PC-3 (cell line): ENCODE results near the gene SLC16A12.

Experiments
- EZH2 ChIP-seq: fragments of 300-600 bp; sonication (generic); IDR thresholded peaks from one replicate; pipeline ENCODE4 v1.6.1; 2017; ENCODE audit warnings: antibody characterized with exemption, mild to moderate bottlenecking, low read length; ENCODE audit not compliant: unreplicated experiment
- EZH2phosphoT487 ChIP-seq: fragments of 300-600 bp; sonication (generic); IDR thresholded peaks from 2 replicates; pipeline ENCODE4 v1.6.1; 2018; ENCODE audit warnings: mild to moderate bottlenecking, antibody characterized with exemption, low read length, borderline replicate concordance
- TF ChIP-seq, protein P1 (sequence below): fragments of 300-600 bp; sonication (generic); conservative IDR thresholded peaks from 2 replicates; pipeline ENCODE4 v1.5.1; 2017; ENCODE audit warnings: antibody characterized with exemption, low read depth, mild to moderate bottlenecking, low read length

- TF ChIP-seq EZH2: no peak
- TF ChIP-seq, protein P1, sequence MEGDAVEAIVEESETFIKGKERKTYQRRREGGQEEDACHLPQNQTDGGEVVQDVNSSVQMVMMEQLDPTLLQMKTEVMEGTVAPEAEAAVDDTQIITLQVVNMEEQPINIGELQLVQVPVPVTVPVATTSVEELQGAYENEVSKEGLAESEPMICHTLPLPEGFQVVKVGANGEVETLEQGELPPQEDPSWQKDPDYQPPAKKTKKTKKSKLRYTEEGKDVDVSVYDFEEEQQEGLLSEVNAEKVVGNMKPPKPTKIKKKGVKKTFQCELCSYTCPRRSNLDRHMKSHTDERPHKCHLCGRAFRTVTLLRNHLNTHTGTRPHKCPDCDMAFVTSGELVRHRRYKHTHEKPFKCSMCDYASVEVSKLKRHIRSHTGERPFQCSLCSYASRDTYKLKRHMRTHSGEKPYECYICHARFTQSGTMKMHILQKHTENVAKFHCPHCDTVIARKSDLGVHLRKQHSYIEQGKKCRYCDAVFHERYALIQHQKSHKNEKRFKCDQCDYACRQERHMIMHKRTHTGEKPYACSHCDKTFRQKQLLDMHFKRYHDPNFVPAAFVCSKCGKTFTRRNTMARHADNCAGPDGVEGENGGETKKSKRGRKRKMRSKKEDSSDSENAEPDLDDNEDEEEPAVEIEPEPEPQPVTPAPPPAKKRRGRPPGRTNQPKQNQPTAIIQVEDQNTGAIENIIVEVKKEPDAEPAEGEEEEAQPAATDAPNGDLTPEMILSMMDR: no peak
- TF ChIP-seq EZH2phosphoT487: no peak
Observed at GRCh38 chr10:89518876-89519842, 16.2 kb downstream of the SLC16A12 start.
